ENCODE measurements around the gene RAB3GAP2.
"Not testable (repeated sequence)": the region's sequence is repeated elsewhere in the genome, so short reads cannot be mapped to it uniquely, and the experiment has no call there.

Gene RAB3GAP2

DNA sequence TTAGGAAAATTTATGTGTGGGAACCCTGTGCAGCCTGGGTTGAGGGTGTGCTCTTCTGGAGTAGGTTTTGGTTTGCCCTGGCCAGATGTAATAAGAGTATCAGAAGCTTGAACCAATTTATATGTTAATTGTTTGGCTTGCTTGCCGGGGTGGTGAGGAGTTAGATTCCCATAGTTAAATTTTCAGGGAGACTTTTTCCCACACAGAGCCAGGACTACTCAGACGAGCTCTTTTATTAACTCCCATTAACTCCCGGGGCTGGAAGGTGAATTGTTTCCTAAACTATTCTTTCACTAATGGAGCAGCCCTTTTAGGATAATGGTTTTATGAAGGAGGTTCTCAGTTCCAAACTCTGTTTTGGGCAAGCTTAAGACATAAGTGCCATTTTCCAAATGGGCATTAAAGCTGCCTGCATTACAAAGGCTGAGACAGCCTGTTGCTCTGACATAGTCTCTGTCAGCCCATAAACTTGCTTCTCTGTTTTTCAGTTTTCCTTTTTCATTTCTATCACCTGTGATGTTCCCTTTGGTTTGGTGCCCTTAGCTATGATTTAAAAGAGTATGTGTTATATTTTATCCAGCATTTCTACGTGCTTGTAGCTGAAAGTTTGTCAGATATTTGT, 18.0 kb upstream of the RAB3GAP2 start:
- DNase-seq = no peak

DNA sequence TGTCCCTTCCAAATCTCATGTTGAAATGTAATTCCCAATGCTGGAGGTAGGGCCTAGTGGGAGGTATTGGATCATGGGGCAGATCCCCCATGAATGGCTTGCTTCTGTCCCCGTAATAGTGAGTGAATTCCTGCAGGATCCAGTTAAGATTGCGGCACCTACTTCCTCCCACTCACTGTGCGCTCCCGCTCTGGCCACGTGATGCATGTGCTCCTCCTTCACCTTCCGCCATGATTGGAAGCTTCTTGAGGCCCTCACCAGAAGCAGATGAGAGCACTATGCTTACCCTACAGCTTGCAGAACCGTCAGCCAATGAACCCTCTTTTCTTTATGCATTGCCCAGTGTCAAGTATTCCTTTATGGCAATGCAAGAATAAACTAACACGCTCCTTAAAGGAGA, 14.9 kb upstream of the RAB3GAP2 start:
- no peak for DNase-seq

DNA sequence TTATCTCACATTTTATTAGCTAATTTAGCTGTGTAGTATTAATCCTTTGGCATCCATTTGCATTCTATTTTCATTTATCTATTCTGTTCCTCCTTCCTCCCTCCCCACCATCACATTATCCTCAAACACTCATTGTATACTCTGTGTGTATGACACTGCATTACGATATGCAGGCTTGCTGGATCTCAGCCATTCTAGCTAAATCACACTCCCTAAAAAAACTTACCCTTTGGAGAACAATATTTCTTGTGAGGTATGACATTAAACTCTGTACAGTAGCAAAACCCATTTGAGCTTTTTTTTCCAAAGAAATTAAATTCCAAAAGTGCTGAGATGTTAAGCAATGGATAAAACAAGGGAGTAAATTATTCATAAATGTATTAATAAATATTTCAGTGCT, 11.4 kb upstream of the RAB3GAP2 start:
- DNase-seq = no peak

DNA sequence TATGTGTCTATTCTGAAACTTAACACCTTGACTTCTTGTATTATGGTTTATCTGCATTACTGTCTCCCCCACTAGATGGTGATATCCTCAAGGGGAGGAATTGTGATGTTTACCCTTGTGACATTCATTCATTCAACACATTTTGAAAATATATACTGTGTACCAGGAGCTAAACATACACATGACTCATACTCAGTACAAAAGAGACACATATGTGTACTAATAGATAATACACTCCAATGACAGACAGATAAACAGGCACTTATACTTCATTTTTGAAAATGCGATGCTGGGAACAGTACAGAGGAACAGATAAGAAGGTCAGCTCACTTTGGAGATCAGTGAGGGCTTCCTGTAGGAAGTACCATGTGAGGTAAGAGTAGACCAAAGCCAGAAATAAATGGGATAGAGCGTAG, 8.9 kb upstream of the RAB3GAP2 start:
- no peak for DNase-seq

- no peak for DNase-seq
Observed at GRCh38 chr1:220280249-220280648, 8.0 kb upstream of the RAB3GAP2 start.

GRCh38 chr1:220278991-220279390, 6.7 kb upstream of the RAB3GAP2 start:
- no peak for DNase-seq

GRCh38 chr1:220275430-220275829, 3.2 kb upstream of the RAB3GAP2 start:
- DNase-seq = no peak

GRCh38 chr1:220274251-220274855, 2.1 kb upstream of the RAB3GAP2 start:
- DNase-seq = no peak

DNA sequence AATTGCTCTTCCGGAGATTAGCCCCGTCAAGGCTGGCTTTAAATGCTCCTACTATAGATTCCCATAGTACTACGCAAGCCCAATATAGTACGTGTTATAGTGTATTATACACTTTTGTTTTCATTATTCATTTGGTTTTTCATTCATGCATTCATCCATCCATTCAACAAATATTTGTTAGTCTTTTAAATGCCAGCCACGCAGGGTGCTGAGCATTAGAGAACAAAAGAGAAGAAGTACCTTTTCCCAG, 513 bp upstream of the RAB3GAP2 start:
- no peak for DNase-seq

DNA sequence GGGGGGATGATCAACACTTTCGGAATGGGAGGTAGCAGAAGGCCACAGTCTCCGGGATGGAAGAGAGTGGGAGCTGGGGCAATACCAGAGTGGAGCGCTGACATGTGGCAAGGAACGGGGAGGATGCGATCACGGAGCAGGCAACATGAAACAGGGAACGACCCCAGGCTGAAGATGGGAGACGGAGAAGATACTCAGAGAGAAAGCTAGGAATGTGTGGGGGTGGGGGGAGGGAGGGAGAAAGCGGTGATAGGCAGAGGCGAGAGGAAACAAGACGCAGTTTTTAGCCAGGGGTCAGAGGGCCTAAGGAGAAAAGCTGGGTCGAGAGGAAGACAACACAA, 577 bp downstream of the RAB3GAP2 start:
- DNase-seq = peak; percentile 2

DNA sequence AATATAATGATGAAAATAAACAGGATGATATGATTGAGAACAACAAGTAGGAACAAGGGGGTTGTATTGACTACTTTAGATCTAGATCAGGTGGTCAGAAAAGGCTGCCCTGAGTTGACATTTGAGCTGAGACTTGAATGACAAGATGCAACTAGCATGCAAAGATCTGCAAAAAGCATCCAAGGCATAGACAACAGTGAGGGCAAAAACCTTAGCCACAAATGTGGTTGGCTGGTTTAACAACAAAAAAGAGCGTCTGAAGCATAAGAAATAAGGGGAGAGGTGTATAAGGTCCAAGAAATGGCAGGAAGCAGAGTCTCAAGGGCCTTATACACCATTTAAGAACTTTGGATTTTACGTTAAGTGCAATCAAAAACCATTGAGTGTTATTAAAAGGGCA, 3.2 kb downstream of the RAB3GAP2 start:
- DNase-seq = no peak

- DNase-seq = no peak
Observed at GRCh38 chr1:220267630-220268029, 4.6 kb downstream of the RAB3GAP2 start.

DNA sequence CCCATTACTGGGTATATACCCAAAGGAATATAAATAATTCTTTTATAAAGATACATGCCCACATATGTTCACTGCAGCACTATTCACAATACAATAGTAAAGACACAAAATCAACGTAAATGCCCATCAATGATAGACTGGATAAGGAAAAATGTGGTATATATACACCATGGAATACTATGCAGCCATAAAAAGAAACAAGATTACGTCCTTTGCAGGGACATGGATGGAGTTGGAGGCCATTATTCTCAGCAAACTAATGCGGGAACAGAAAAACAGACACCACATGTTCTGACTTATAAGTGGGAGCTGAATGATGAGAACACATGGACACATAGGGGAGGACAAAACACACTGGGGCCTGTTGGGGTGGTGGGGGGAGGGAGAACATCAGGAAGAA, 12.0 kb downstream of the RAB3GAP2 start:
- DNase-seq = not testable (repeated sequence)

DNA sequence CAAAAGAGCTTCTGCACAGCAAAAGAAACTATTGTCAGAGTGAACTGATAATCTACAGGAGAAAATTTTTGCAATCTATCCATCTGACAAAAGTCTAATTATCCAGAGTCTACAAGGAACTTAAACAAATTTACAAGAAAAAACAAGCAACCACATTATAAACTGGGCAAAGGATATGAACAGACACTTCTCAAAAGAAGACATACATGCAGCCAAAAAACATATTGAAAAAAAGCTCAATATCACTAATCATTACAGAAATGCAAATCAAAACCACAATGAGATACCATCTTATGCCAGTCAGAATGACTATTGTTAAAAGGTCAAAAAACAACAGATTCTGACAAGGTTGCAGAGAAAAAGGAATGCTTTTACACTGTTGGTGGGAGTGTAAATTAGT, 12.5 kb downstream of the RAB3GAP2 start:
- DNase-seq = not testable (repeated sequence)

GRCh38 chr1:220256194-220256593, 16.1 kb downstream of the RAB3GAP2 start:
- not testable (repeated sequence) for DNase-seq

GRCh38 chr1:220255204-220255603, 17.0 kb downstream of the RAB3GAP2 start:
- DNase-seq = no peak

GRCh38 chr1:220253290-220253689, 19.0 kb downstream of the RAB3GAP2 start:
- not testable (repeated sequence) for DNase-seq

DNA sequence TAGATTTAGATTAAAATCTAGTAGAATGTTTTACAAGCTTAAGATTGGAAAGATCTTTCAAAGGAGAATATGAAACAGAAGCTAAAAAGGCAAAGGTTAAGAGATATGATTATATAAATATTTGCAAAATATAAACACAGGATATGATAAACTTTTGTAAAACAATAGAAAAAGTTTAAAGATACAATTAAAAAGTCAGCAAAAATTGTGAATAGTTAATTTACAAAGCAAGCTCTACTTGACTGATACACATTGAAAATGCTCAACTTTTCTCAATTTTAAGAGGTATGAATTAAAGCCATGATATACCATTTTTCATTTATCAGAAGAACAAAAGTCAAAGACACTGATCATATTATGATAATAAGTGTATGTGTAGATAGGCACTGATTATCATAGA, 21.0 kb downstream of the RAB3GAP2 start:
- DNase-seq = no peak

DNA sequence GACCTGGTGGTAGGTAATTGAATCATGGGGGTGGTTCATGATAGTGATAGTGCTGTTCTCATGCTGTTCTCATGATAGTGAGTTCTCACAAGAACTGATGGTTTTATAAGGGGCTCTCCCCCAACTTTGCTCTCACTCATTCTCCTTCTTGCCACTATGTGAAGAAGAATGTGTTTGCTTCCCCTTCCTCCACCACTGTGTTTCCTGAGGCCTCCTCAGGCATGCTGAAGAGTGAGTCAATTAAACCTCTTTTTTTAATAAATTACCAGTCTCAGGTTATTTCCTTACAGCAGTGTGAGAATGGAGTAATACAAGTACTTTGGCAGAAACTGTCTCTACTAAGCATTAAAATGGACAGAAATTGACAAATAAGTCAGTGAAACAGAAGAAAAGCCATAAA, 21.6 kb downstream of the RAB3GAP2 start:
- no peak for DNase-seq

- DNase-seq = no peak
Observed at GRCh38 chr1:220249522-220249921, 22.7 kb downstream of the RAB3GAP2 start.

DNA sequence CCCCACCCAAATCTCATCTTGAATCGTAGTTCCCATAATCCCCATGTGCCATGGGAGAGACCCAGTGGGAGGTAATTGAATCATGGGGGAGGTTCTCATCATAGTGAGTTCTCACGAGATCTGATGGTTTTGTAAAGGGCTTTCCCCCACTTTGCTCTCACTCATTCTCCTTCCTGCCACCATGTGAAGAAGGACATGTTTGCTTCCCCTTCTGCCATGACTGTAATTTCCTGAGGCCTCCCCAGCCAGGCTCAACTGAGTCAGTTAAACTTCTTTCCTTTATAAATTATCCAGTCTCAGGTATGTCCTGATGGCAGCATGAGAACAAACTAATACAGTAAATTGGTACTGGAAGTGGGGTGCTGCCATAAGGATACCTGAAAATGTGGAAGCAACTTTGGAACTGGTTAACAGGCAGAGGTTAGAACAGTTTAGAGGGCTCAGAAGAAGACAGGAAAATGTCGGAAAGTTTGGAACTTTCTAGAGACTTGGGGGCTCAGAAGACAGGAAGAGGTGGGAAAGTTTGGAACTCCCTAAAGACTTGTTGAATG, 23.5 kb downstream of the RAB3GAP2 start:
- not testable (repeated sequence) for DNase-seq

DNA sequence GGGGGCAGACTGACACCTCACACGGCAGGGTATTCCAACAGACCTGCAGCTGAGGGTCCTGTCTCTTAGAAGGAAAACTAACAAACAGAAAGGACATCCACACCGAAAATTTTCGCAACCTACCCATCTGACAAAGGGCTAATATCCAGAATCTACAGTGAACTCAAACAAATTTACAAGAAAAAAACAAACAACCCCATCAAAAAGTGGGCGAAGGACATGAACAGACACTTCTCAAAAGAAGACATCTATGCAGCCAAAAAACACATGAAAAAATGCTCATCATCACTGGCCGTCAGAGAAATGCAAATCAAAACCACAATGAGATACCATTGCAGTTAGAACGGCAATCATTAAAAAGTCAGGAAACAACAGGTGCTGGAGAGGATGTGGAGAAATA, 26.4 kb downstream of the RAB3GAP2 start:
- not testable (repeated sequence) for DNase-seq

- DNase-seq = no peak
Observed at GRCh38 chr1:220243947-220244346, 28.3 kb downstream of the RAB3GAP2 start.

GRCh38 chr1:220241072-220241663, 31.1 kb downstream of the RAB3GAP2 start:
- DNase-seq = no peak

GRCh38 chr1:220239966-220240365, 32.3 kb downstream of the RAB3GAP2 start:
- DNase-seq = no peak

Data from central memory CD4-positive, alpha-beta T cell (primary cell).